ENCODE results near the gene ATP6V0A1.

ATP6V0A1 gene

GRCh38 chr17:42519546-42520491 is 61.1 kb downstream of the ATP6V0A1 start:
- peak; percentile 89 for DNase-seq (ENCODE audit: low spot score)

- DNase-seq (ENCODE audit: low spot score): no peak
These were observed 61.9 kb downstream of the ATP6V0A1 start for GRCh38 chr17:42520540-42520951.

- DNase-seq (ENCODE audit: low spot score): no peak
These were observed 62.4 kb downstream of the ATP6V0A1 start for GRCh38 chr17:42521036-42521435.

GRCh38 chr17:42521666-42522262 is 63.1 kb downstream of the ATP6V0A1 start:
- no peak for DNase-seq (ENCODE audit: low spot score)

- no peak for DNase-seq (ENCODE audit: low spot score)
These were observed 63.6 kb downstream of the ATP6V0A1 start for GRCh38 chr17:42522263-42522790.

- no peak for DNase-seq (ENCODE audit: low spot score)
These were observed 64.2 kb downstream of the ATP6V0A1 start for GRCh38 chr17:42522798-42523278.

GRCh38 chr17:42525221-42525620 is 66.5 kb downstream of the ATP6V0A1 start:
- peak; percentile 48 for DNase-seq (ENCODE audit: low spot score)

GRCh38 chr17:42526031-42526444 is 67.4 kb downstream of the ATP6V0A1 start:
- peak; percentile 54 for DNase-seq (ENCODE audit: low spot score)

- no peak for DNase-seq (ENCODE audit: low spot score)
These were observed 69.3 kb downstream of the ATP6V0A1 start for GRCh38 chr17:42527932-42528331.

- DNase-seq (ENCODE audit: low spot score): no peak
These were observed 70.4 kb downstream of the ATP6V0A1 start for GRCh38 chr17:42529061-42529460.

- no peak for DNase-seq (ENCODE audit: low spot score)
These were observed 72.3 kb downstream of the ATP6V0A1 start for GRCh38 chr17:42530952-42531454.

- DNase-seq (ENCODE audit: low spot score): peak; percentile 72
These were observed 73.0 kb downstream of the ATP6V0A1 start for GRCh38 chr17:42531455-42532354.

- no peak for DNase-seq (ENCODE audit: low spot score)
These were observed 76.7 kb downstream of the ATP6V0A1 start for GRCh38 chr17:42535155-42536047.

- DNase-seq (ENCODE audit: low spot score): peak; percentile 99
These were observed 77.3 kb downstream of the ATP6V0A1 start, which contains the start of gene NAGLU for GRCh38 chr17:42536048-42536371. NAGLU (plus strand) TSS chr17:42536241; CDS start chr17:42536273, 32 bp downstream.

GRCh38 chr17:42536372-42537155 is 77.9 kb downstream of the ATP6V0A1 start:
- peak; percentile 93 for DNase-seq (ENCODE audit: low spot score)

GRCh38 chr17:42537156-42537805 is 78.6 kb downstream of the ATP6V0A1 start:
- DNase-seq (ENCODE audit: low spot score): no peak

- no peak for DNase-seq (ENCODE audit: low spot score)
These were observed 79.3 kb downstream of the ATP6V0A1 start for GRCh38 chr17:42537826-42538451.

- no peak for DNase-seq (ENCODE audit: low spot score)
These were observed 79.8 kb downstream of the ATP6V0A1 start for GRCh38 chr17:42538482-42538881.

GRCh38 chr17:42540558-42540957 is 81.9 kb downstream of the ATP6V0A1 start:
- DNase-seq (ENCODE audit: low spot score): peak; percentile 1
